Liver (tissue), 9 donors: ENCODE measurements around the gene PLEKHA7. TPM values are rescaled to one million over a fixed set of nuclear protein-coding genes. Genes with fewer than 3 reads are reported as not detected.

ENCODE experiments used
- DNase-seq: peaks from one replicate; pipeline ENCODE4 v3.0.0-alpha.2; 2017; ENCODE audit warnings: low spot score
- H3K27ac ChIP-seq, 2 donors: one replicate each; pipeline ENCODE4 v1.7.0; 2013; ENCODE audit warnings: inconsistent platforms in 2 of 2, low read length in 2 of 2, control low read depth in 1 of 2, low read depth in 1 of 2, mild to moderate bottlenecking in 1 of 2
- H3K27me3 ChIP-seq, 4 donors: one replicate each; pipeline versions ENCODE4 v1.6.1 to v1.7.0; 2013; ENCODE audit warnings: low read length in 3 of 4, inconsistent platforms in 1 of 4, mild to moderate bottlenecking in 1 of 4, moderate library complexity in 1 of 4; ENCODE audit not compliant: control insufficient read depth in 4 of 4, insufficient read depth in 4 of 4
- H3K36me3 ChIP-seq, 4 donors: one replicate each; pipeline versions ENCODE4 v1.6.1 to v1.7.0; 2013; ENCODE audit warnings: low read length in 3 of 4, mild to moderate bottlenecking in 3 of 4, low read depth in 1 of 4, moderate library complexity in 1 of 4; ENCODE audit not compliant: control insufficient read depth in 4 of 4, insufficient read depth in 3 of 4
- H3K4me1 ChIP-seq, 4 donors: one replicate each; pipeline versions ENCODE4 v1.6.1 to v1.7.0; 2013; ENCODE audit warnings: low read length in 3 of 4, mild to moderate bottlenecking in 3 of 4, moderate library complexity in 1 of 4; ENCODE audit not compliant: control insufficient read depth in 4 of 4, insufficient read depth in 4 of 4
- H3K4me3 ChIP-seq, 3 donors: one replicate each; pipeline versions ENCODE4 v1.6.1 to v1.7.0; 2013; ENCODE audit warnings: low read length in 3 of 3, control low read depth in 1 of 3, low read depth in 1 of 3, mild to moderate bottlenecking in 1 of 3
- H3K9ac ChIP-seq, 2 donors: one replicate each; pipeline ENCODE4 v1.7.0; 2013; ENCODE audit warnings: low read length in 2 of 2, mild to moderate bottlenecking in 2 of 2, moderate library complexity in 2 of 2, control low read depth in 1 of 2, low read depth in 1 of 2
- H3K9me3 ChIP-seq, 4 donors: one replicate each; pipeline versions ENCODE4 v1.6.1 to v1.7.0; 2013; ENCODE audit warnings: low read length in 3 of 4; ENCODE audit not compliant: control insufficient read depth in 4 of 4
- ATF3 ChIP-seq: IDR thresholded peaks from 2 replicates; pipeline ENCODE4 v1.6.1; 2016; ENCODE audit warnings: antibody characterized with exemption
- EGR1 ChIP-seq, 2 donors: IDR thresholded peaks; 2 replicates each; pipeline ENCODE4 v1.6.1; 2016 to 2018; ENCODE audit warnings: antibody characterized with exemption in 2 of 2, low read depth in 2 of 2
- FOXA1 ChIP-seq: IDR thresholded peaks from 2 replicates; pipeline ENCODE4 v1.6.1; 2016; ENCODE audit warnings: antibody characterized with exemption
- FOXA2 ChIP-seq: IDR thresholded peaks from 2 replicates; pipeline ENCODE4 v1.6.1; 2016; ENCODE audit warnings: antibody characterized with exemption
- GABPA ChIP-seq, 2 donors: IDR thresholded peaks in 1 of 2; conservative IDR thresholded peaks in 1 of 2; 2 replicates each; pipeline ENCODE4 v1.6.1; 2016; ENCODE audit warnings: antibody characterized with exemption in 2 of 2, mild to moderate bottlenecking in 1 of 2, moderate library complexity in 1 of 2
- HNF4A ChIP-seq, 2 donors: conservative IDR thresholded peaks; 2 replicates each; pipeline ENCODE4 v1.6.1; 2016; ENCODE audit warnings: antibody characterized with exemption in 2 of 2, mild to moderate bottlenecking in 2 of 2
- HNF4G ChIP-seq: IDR thresholded peaks from 2 replicates; pipeline ENCODE4 v1.6.1; 2016; ENCODE audit warnings: antibody characterized with exemption
- JUND ChIP-seq, 2 donors: IDR thresholded peaks; 2 replicates each; pipeline ENCODE4 v1.6.1; 2016; ENCODE audit warnings: antibody characterized with exemption in 2 of 2
- MAX ChIP-seq: IDR thresholded peaks from 2 replicates; pipeline ENCODE4 v1.6.1; 2016; ENCODE audit warnings: antibody characterized with exemption
- NR2F2 ChIP-seq: IDR thresholded peaks from 2 replicates; pipeline ENCODE4 v1.6.1; 2016; ENCODE audit warnings: antibody characterized with exemption
- RAD21 ChIP-seq, 2 donors: IDR thresholded peaks; 2 replicates each; pipeline ENCODE4 v1.6.1; 2016; ENCODE audit warnings: antibody characterized with exemption in 2 of 2, mild to moderate bottlenecking in 2 of 2
- REST ChIP-seq: IDR thresholded peaks from 2 replicates; pipeline ENCODE4 v1.6.1; 2016; ENCODE audit warnings: antibody characterized with exemption, mild to moderate bottlenecking
- RXRA ChIP-seq, 2 donors: IDR thresholded peaks; 2 replicates each; pipeline ENCODE4 v1.6.1; 2017 to 2018; ENCODE audit warnings: antibody characterized with exemption in 2 of 2, mild to moderate bottlenecking in 1 of 2
- SP1 ChIP-seq: IDR thresholded peaks from 2 replicates; pipeline ENCODE4 v1.6.1; 2018; ENCODE audit warnings: antibody characterized with exemption, mild to moderate bottlenecking
- TAF1 ChIP-seq: conservative IDR thresholded peaks from 2 replicates; pipeline ENCODE4 v1.6.1; 2016; ENCODE audit warnings: antibody characterized with exemption, mild to moderate bottlenecking
- YY1 ChIP-seq: IDR thresholded peaks from 2 replicates; pipeline ENCODE4 v1.6.1; 2016; ENCODE audit warnings: antibody characterized with exemption, mild to moderate bottlenecking
- ZBTB33 ChIP-seq: IDR thresholded peaks from 2 replicates; pipeline ENCODE4 v1.6.1; 2016; ENCODE audit warnings: antibody characterized with exemption
- WGBS: extraction: QIAGEN DNeasy Blood & Tissue Kit; methylation state at CpG from one replicate; pipeline ENCODE4 v1.1.7; 2013; 5-methylcytosine and 5-hydroxymethylcytosine counted together
- polyA plus RNA-seq, 2 donors: library from polyadenylated mRNA; stranded (reverse) in 1 of 2; unstranded in 1 of 2; fragments of 200-250 nt in 1 of 2; fragments of >200 nt in 1 of 2; fragmentation: Nextera tagmentation in 1 of 2; extraction: Ambion mirVana in 1 of 2; gene quantifications; one replicate each; pipeline versions ENCODE4 v1.2.1 to v1.2.3, GENCODE V29; 2013 to 2015
- total RNA-seq, 2 donors: library from RNA; depleted of rRNA; stranded (reverse); fragments of >200 nt; gene quantifications; one replicate each; pipeline ENCODE4 v1.2.3, GENCODE V29; 2014
- donor health status: healthy.
- donor health status: healthy.
- donor health status: healthy.
- donor health status: healthy.
- donor health status: healthy.

The PLEKHA7 gene
- total and polyA plus RNA-seq, 4 donors, result 6.1 to 28.8 (median 8.5) TPM

- no peaks in the 10 kb centered on the region for H3K27me3 ChIP-seq
Measured at GRCh38 chr11:16831316-16832192, 182.7 kb downstream of the PLEKHA7 start.

GRCh38 chr11:16827139-16827538, 187.1 kb downstream of the PLEKHA7 start:
- H3K4me1 ChIP-seq, result no peaks in the 10 kb centered on the region
- H3K27ac ChIP-seq, result no peak overlapping the region
- DNase-seq, result no peak
- H3K9me3 ChIP-seq, result no peaks in the 10 kb centered on the region
- peaks cover 0 to 30% (median 16%) of the 10 kb centered on the region in 4 donors for H3K36me3 ChIP-seq
- no peaks in the 10 kb centered on the region for H3K27me3 ChIP-seq
- no peak overlapping the region for H3K4me3 ChIP-seq
- TF ChIP-seq TAF1, result no peak
- no peak for TF ChIP-seq ZBTB33
- no peak for TF ChIP-seq YY1
- TF ChIP-seq EGR1 (IDR thresholded peaks at IDR 0.05; ENCODE audit: low read depth in 2 of 2), result no peak
- no peak for TF ChIP-seq HNF4A (conservative IDR thresholded peaks at IDR 0.05)
- TF ChIP-seq FOXA2, result no peak
- TF ChIP-seq NR2F2, result no peak
- TF ChIP-seq HNF4G, result no peak
- TF ChIP-seq SP1, result no peak
- no peak for TF ChIP-seq JUND (IDR thresholded peaks at IDR 0.05)
- TF ChIP-seq REST, result no peak
- no peak for TF ChIP-seq RAD21 (IDR thresholded peaks at IDR 0.05)
- TF ChIP-seq FOXA1, result no peak
- no peak for TF ChIP-seq RXRA (IDR thresholded peaks at IDR 0.05)
- TF ChIP-seq MAX, result no peak
- no peak for TF ChIP-seq ATF3
- WGBS, result 74% methylated on average over 2 of the region's 2 CpGs
- no peak overlapping the region for H3K9ac ChIP-seq

More at GRCh38 chr11:16831316-16832192, 182.7 kb downstream of the PLEKHA7 start:
- no peaks in the 10 kb centered on the region for H3K4me1 ChIP-seq
- TF ChIP-seq YY1, result no peak
- TF ChIP-seq REST, result no peak
- TF ChIP-seq TAF1, result no peak
- TF ChIP-seq JUND (IDR thresholded peaks at IDR 0.05), result no peak
- TF ChIP-seq HNF4G, result no peak
- TF ChIP-seq GABPA (IDR thresholded peaks at IDR 0.05 in 1 of 2, conservative IDR thresholded peaks at IDR 0.05 in 1 of 2), result no peak
- no peak for TF ChIP-seq RAD21 (IDR thresholded peaks at IDR 0.05)
- TF ChIP-seq EGR1 (IDR thresholded peaks at IDR 0.05; ENCODE audit: low read depth in 2 of 2), result no peak
- no peak for TF ChIP-seq HNF4A (conservative IDR thresholded peaks at IDR 0.05)
- TF ChIP-seq FOXA1, result no peak
- TF ChIP-seq NR2F2, result no peak
- no peak for TF ChIP-seq SP1
- no peak for DNase-seq
- no peak overlapping the region for H3K9ac ChIP-seq
- peaks cover 0 to 27% (median 12%) of the 10 kb centered on the region in 4 donors for H3K36me3 ChIP-seq
- 86% methylated on average over 10 of the region's 10 CpGs for WGBS
- no peak overlapping the region for H3K27ac ChIP-seq
- H3K4me3 ChIP-seq, result no peak overlapping the region
- no peaks in the 10 kb centered on the region for H3K9me3 ChIP-seq
